ENCODE measurements around the gene ICA1. TPM values are rescaled to one million over a fixed set of nuclear protein-coding genes. Genes with fewer than 3 reads are reported as not detected.

The ICA1 gene
- polyA plus RNA-seq, 3 donors: 3.2 to 7.0 (median 4.2) TPM

- H3K4me3 Mint-ChIP-seq: no peak overlapping the region
- no peak for TF ChIP-seq CTCF (IDR thresholded peaks at IDR 0.05)
- peaks cover 0 to 1% (median 0%) of the 10 kb centered on the region in 3 donors for H3K27me3 Mint-ChIP-seq (ENCODE audit: low read depth in 3 of 3)
- H3K9ac ChIP-seq (ENCODE audit: insufficient read depth, low read length, poor library complexity, severe bottlenecking): no peak overlapping the region
- no peaks in the 10 kb centered on the region for H3K4me1 ChIP-seq (ENCODE audit: control insufficient read depth in 1 of 2, insufficient read depth in 2 of 2, low read length in 2 of 2)
- no peaks in the 10 kb centered on the region for H3K36me3 Mint-ChIP-seq
- no peaks in the 10 kb centered on the region for H3K9me3 ChIP-seq (replicated peaks in 1 of 2; ENCODE audit: control insufficient read depth in 1 of 2, insufficient read depth in 1 of 2, low read length in 2 of 2)
- H3K36me3 ChIP-seq (replicated peaks in 1 of 2; ENCODE audit: control insufficient read depth in 1 of 2, insufficient read depth in 2 of 2, low read length in 2 of 2): no peaks in the 10 kb centered on the region
- H3K4me1 Mint-ChIP-seq: peaks cover 16% of the 10 kb centered on the region
- H3K4me2 ChIP-seq (replicated peaks; ENCODE audit: extremely low read depth, low read length, poor library complexity, severe bottlenecking): no peak overlapping the region
- WGBS (ENCODE audit: insufficient coverage): 75% methylated on average over 1 of the region's 5 CpGs
- no peak overlapping the region for H2AFZ ChIP-seq (ENCODE audit: insufficient read depth, low read depth, low read length, poor library complexity, severe bottlenecking)
- H3K4me3 ChIP-seq (replicated peaks in 1 of 3; ENCODE audit: low read depth in 2 of 3, low read length in 3 of 3): no peak overlapping the region
- no peak overlapping the region for H3K27ac ChIP-seq (ENCODE audit: low read depth in 1 of 2, low read length in 2 of 2)
- H3K9me3 Mint-ChIP-seq: no peaks in the 10 kb centered on the region
- intact Hi-C loops (cut with micrococcal nuclease): no loop called here
- no peaks in the 10 kb centered on the region for H3K27me3 ChIP-seq (ENCODE audit: control insufficient read depth in 2 of 2, insufficient read depth in 2 of 2, low read length in 2 of 2)
- no peak overlapping the region for H3K27ac Mint-ChIP-seq
- no peak for DNase-seq
- H4K20me1 ChIP-seq (ENCODE audit: insufficient read depth, low read length): no peaks in the 10 kb centered on the region
- no peaks in the 10 kb centered on the region for H3K79me2 ChIP-seq (ENCODE audit: insufficient read depth, low read length)
Measured at GRCh38 chr7:8205537-8205936, 56.4 kb downstream of the ICA1 start.

GRCh38 chr7:8205031-8205387, 57.0 kb downstream of the ICA1 start:
- no CpG with 5 or more reads among the region's 2 CpGs for WGBS (ENCODE audit: insufficient coverage)
- H3K36me3 Mint-ChIP-seq: no peaks in the 10 kb centered on the region
- peaks cover 19% of the 10 kb centered on the region for H3K4me1 Mint-ChIP-seq
- no peak overlapping the region for H3K4me3 Mint-ChIP-seq
- Histone ChIP-seq H3K27ac (ENCODE audit: low read depth in 1 of 2, low read length in 2 of 2) (no peak overlapping the region), H4K20me1 (ENCODE audit: insufficient read depth, low read length) (no peaks in the 10 kb centered on the region), H2AFZ (ENCODE audit: insufficient read depth, low read depth, low read length, poor library complexity, severe bottlenecking) (no peak overlapping the region), H3K36me3 (replicated peaks in 1 of 2; ENCODE audit: control insufficient read depth in 1 of 2, insufficient read depth in 2 of 2, low read length in 2 of 2) (no peaks in the 10 kb centered on the region), H3K4me3 (replicated peaks in 1 of 3; ENCODE audit: low read depth in 2 of 3, low read length in 3 of 3) (no peak overlapping the region), H3K4me1 (ENCODE audit: control insufficient read depth in 1 of 2, insufficient read depth in 2 of 2, low read length in 2 of 2) (no peaks in the 10 kb centered on the region), H3K9ac (ENCODE audit: insufficient read depth, low read length, poor library complexity, severe bottlenecking) (no peak overlapping the region), H3K4me2 (replicated peaks; ENCODE audit: extremely low read depth, low read length, poor library complexity, severe bottlenecking) (no peak overlapping the region), H3K9me3 (replicated peaks in 1 of 2; ENCODE audit: control insufficient read depth in 1 of 2, insufficient read depth in 1 of 2, low read length in 2 of 2) (no peaks in the 10 kb centered on the region), H3K79me2 (ENCODE audit: insufficient read depth, low read length) (no peaks in the 10 kb centered on the region), H3K27me3 (ENCODE audit: control insufficient read depth in 2 of 2, insufficient read depth in 2 of 2, low read length in 2 of 2) (no peaks in the 10 kb centered on the region)
- H3K27ac Mint-ChIP-seq: no peak overlapping the region
- TF ChIP-seq CTCF (IDR thresholded peaks at IDR 0.05): no peak
- no peak for DNase-seq
- intact Hi-C loops (cut with micrococcal nuclease): no loop called here
- H3K9me3 Mint-ChIP-seq: no peaks in the 10 kb centered on the region
- peaks cover 0 to 1% (median 0%) of the 10 kb centered on the region in 3 donors for H3K27me3 Mint-ChIP-seq (ENCODE audit: low read depth in 3 of 3)
